T47D (cell line): ENCODE data around the gene MAP4K2.
"Not testable (repeated sequence)": the region's sequence is repeated elsewhere in the genome, so short reads cannot be mapped to it uniquely, and the experiment has no call there.

Experiments
- DNase-seq, 2 experiments: peaks; one replicate each; pipeline versions ENCODE4 v3.0.0 to v3.0.0-alpha.2; 2011 to 2012; ENCODE audit warnings: low read depth in 1 of 2, low spot score in 1 of 2
- JUND ChIP-seq: IDR thresholded peaks from 2 replicates; pipeline ENCODE4 v1.6.1; 2012; ENCODE audit warnings: low read depth
- in situ Hi-C: cut with HindIII; loops from 2 replicates; pipeline ENCODE4 v1.10.0; 2016; ENCODE audit warnings: low sequenced_read_pairs, low pct_unique_long_range_greater_than_20kb

Gene MAP4K2

DNA sequence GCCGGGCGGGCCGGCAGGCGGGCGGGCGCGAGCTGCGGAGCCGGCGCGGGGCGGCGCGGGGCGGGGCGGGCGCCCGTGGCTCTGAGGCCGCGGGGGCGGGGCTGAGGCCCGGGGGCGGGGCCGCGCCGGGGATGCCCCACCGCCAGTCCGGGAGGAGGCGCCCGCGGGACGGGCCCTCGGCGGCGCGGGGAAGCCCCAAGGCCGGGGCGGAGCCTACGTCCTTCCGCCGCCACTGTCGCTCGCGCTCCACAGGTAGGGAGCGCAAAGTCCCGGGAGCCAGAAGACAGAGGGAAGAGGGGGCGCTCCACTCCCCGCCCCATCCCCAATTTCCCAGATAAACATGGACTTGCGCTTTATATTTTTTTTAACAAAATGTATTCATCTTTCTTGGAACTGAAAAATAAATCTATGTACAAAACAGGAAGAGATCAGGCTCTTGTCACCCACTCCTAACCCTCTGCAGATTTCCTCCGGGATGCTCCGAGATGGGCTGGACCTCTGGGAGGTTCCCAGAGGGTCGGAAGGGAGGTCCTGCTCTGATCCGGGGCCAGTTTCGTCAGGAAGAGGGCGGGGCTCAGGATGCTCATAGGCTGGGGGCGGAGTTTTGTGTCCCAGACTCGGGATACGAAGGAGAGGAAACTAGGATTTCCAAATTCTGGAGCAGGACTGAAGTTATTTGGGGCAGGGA, at the start of gene MAP4K2:
Gene MAP4K2 (minus strand): TSS at position 57 of the 688 bp plus-strand sequence. CDS start 65 bp downstream, outside the sequence.
- no peak for TF ChIP-seq JUND
- peak; percentile 93 to 95 for DNase-seq
- in situ Hi-C loops = no loop called here

DNA sequence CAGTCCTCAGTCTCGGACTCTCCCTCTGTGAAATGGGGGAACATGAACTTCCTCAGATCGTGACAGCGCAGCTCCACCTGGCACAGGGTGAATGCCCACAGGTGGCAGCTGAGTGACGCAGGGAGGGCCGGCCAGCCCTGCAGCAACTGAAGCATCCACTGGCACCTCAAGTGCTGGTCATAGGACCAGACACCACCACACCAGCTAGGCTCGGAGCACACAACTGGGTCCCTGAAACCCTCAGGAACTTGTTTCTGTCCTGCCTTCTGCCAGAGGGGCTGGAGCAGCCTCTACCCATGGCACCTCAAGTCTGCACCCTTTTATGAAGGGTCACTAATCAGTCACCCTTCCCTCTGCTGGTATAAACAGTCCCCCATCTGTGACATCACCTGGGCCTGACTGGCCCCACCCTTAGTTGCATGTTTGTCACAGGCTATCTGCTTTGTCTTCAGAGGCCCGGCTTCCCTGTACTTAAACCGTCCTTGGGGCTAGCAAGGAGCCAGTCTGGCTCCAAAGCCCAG, 48.9 kb upstream of the MAP4K2 start:
- in situ Hi-C loops = no loop called here
- DNase-seq = no peak
- TF ChIP-seq JUND = no peak

DNA sequence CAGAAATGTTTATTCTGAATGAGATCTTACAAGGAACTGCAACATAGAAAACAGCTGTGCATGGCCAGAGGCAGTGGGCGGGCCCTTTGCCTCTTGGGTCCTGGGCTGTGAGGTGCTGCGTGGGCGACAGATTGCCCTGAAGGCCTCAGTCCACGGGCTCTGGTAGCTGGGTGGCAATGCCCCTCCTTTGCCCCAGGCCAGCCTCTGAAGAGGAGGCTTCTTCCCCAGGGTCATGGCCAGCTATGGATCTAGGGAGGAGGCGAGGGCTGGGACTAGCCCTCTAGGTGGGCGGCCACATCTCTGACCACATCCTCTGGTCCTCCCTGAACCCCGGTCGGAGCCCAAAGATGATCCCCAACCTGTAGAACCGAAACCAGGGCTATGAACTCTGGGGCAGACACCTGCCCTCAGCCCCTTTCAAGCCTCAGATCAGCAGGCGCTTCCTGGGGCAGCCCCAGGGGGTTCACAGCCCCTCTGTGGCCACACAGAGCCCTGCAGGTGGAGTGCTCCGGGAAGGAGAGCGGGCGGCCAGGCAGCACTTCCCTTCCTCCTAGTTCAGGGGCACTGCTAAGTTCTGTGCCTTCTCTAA, 48.1 kb upstream of the MAP4K2 start:
- no peak for TF ChIP-seq JUND
- in situ Hi-C loops = no loop called here
- DNase-seq = no peak

DNA sequence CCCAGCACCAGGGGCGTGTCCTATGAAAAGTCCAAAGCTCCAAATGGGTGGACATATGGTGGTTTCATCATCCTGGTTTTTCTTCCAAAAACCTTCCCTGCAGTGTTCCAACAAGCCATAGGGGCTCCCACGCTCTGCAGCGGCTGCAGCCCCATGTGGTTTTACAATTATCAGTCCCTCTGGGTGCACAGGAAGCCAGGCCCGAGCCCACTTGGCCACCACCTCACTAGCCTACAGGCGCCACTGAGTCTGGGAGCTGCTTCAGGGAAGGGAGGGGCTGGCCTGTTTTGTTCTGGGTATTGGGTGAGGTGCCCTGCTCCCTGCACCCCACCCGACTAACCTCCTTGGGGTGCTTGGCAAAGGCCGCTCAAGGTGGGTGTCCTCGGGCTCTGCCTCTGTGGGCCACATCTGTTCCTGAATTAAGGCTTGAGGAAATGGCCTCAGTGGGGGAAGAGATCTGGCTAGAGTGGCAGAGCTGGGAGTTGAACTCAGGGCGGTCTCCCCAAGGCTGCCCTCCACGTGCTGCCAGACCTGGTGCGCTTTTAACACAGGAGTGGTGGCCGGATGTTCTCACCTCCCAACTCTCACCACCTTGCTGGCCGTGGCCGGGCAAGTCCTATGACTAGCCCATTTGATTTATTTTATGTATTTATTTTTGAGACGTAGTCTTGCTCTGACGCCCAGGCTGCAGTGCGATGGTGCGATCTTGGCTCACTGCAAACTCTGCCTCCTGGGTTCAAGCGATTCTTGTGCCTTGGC, 46.8 kb upstream of the MAP4K2 start:
- TF ChIP-seq JUND = no peak
- in situ Hi-C loops = no loop called here
- DNase-seq = no peak

DNA sequence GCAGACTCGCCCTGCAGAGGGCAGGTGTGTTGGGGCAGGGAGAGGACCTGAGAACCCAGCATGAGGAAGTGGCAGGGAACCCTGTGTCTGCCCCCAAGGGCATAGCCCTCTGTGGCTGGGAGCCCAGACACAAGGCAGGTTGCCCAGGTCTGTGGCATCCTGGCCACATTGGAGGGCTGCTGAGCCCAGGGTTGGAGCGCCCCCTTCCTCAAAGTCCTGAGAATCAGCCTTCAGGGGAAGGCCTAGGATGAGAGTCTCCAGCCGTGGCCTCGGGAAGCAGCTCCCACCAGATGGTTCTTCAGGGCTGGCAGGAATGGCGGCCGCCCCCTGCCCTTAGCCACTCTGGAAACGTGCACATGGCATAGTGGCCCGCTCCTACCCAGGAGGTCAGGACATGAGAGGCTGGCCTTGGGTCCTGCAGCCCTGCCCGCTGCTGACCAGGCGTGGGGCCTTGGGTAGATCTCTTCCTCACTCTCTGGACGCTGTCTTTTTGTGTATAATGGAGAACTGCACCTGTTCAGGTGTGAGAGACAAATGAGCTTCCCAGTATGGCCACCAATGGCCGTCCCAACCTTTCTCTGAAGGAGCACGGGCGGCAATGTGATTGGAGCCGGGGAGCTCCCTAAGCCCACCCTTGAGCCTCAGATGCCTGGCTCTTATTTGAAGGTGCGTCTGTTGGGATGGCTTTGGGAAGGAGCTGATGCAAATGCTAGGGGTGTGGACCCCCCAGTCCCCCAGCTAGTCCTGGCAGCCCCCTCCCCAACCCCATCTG, 46.0 kb upstream of the MAP4K2 start:
- no peak for TF ChIP-seq JUND
- DNase-seq = peak; percentile 79 to 86
- in situ Hi-C loops = no loop called here

DNA sequence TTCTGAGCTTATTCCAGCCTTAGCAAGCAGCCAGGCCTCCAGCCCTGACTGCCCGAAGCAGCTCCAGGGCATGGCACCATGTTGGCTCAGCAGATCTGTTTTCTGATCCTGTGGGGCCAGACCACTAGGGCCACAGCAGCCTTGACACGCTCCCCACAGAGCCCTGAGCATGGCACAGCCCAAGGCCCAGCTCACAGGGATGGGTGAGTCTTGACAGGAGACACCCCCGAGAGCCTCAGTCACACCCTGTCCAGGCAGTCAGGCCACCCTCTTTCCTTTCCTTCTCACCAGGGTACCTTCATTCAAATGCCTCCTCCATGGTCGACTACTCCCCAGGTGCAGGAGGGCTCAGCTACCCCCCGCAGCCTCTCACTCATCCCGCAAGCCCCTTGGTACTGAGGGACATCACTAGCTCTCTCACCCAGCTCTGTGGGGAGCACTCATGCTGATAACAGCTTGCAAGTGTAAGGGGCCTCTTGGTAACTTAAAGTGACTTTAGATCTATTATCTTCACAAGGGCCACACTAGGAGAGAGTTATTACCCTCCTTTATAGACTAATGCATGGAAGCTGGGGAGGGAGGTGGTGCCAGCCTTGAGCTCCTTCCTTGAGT, 45.3 kb upstream of the MAP4K2 start:
- in situ Hi-C loops = no loop called here
- DNase-seq = no peak
- no peak for TF ChIP-seq JUND

DNA sequence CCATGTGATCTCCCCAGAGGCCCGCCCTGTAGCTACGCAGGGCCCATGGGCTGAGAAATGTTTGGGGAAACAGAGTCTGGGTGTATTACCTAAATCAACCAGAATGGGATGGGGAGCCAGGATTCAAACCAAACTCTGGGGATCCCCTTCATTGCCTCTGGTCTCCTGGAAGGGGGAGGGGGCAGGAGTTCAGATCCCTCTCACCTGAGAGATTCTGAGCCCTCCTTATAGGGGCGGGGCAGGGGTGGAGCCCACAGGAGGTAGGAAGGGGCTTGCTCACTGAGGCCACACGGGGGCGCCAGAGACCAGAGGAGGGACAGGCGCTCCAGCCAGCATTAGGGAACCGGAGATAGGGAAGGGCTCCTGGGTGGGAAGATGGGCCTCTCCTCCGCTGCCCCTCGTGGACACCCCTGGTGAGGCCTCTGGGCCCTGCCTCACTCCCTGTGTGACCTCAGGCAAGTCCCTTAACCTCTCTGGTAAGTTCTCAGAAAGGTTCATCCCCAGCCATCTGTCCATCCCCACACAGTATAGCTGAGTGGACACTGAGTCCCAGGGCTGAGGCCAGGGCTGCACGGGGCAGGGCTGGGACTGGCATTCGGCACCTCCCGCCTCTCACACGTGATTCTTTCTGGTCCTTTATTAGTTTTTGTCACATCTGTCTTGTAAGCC, 44.1 kb upstream of the MAP4K2 start:
- in situ Hi-C loops = no loop called here
- peak; percentile 94 to 96 for DNase-seq
- no peak for TF ChIP-seq JUND

DNA sequence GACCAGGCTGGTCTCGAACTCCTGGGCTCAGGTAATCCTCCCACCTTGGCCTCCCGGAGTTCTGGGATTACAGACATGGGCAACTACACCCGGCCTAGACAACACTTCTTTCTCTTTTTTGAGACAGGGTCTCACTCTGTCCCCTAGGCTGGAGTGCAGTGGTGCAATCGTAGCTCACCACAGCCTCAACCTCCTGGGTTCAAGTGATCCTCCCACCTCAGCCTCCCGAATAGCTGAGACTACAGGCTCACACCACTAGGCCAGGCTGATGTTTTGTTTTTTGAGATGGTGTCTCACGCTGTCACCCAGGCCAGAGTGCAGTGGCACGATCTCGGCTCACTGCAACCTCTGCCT, 42.7 kb upstream of the MAP4K2 start:
- DNase-seq, in situ Hi-C loops: not testable (repeated sequence)

DNA sequence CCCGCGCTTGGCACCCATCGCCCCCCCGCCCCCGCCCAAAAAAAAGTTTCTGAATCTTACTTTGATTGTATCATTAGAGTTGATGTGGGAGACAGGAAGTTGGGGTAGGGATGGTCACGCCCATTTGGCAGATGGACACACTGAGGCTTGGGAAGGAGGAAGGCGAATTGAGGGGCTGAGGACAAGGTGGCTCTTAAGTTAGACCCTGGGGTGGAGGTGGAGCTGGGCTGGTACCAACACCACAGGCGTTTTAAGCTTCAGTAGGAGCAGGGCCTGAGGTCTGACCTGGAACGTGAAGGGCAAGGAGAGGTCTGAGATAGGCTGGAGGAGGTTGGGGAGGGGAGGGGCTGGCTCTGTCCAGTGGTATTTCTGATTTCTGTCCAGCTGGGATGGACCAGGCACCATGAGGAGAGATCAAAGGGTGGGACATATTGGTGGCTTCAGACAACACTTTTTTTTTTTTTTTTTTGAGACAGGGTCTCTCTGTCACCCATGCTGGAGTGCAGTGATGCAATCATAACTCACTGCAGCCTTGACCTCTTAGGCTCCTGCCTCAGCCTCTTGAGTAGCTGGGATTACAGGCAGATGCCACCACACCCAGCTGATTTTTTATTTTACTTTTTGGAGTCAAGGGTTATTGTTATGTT, 42.2 kb upstream of the MAP4K2 start:
- no peak for TF ChIP-seq JUND
- peak in 1 of 2 experiments; percentile 53 for DNase-seq
- in situ Hi-C loops = no loop called here

DNA sequence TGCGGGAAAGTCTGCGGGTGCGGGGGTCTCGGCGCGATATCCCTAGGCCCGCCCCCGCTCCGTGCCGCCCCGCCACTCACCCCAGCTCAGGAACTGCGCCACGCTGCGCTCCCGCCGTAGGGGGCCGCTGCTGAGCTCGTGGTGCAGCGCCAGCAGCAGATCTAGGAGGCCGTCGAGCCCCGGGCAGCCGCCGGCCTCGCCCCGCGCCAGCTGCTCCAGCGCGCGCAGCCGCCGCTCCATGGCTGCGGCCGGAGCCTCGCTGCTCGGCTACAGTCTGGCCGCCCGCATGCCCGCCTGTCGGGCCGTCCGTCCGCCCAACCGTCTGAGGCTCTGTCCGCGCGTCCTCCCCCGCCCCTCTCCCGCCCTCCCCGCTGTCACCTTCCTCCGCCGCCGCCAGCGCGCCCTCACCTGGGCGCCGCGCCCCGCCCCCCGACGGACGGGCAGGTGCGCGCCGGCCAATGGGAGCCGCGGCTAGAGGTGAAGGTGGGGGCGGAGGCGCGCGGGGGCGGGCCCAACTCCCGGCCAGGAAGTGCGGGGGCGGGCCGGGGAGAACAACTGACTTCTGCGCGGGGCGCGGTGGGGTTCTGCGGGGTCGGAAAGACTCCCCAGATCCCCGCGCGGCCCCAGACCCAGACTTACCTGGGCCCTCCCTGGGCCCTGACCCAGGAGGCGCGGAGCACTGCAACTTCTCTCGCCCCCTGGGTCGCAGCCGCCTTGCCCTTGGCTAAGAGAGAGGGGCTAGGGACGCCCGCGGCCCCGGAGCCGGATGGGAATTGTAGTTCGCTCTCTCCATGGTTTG, 41.5 kb upstream of the MAP4K2 start, which contains the start of gene CDC42BPG:
Gene CDC42BPG (minus strand): TSS at position 324 of the 799 bp plus-strand sequence. CDS start 84 bp downstream, at position 240.
- no peak for TF ChIP-seq JUND
- DNase-seq = peak; percentile 95 to 96
- in situ Hi-C loops = no loop called here
